Right kidney (tissue), 1 donor: Measurements from ENCODE around the gene LRP1B.
"Not testable (repeated sequence)": the region's sequence is repeated elsewhere in the genome, so short reads cannot be mapped to it uniquely, and the experiment has no call there.

ENCODE experiments used
- DNase-seq: peaks from one replicate; pipeline ENCODE4 v3.0.0-alpha.2; 2016

LRP1B gene

DNA sequence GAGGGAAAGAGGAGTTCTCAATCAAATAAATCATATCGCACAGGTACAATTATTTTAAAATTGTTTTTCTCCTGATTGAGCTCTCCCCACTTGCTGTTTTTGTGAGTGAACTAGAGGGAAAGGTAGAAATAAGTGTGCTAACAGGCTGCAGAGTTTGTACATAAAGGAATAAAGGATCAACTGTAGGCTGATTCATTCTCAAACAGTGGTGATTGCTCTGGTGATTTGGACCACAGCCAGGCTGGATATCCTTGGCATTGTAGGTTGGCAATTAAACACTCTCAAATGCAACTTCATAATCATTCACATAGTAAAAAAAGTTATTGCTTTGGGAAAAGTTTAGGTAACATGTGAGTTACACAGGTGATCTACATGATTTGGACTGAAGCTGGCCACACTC lies 29.8 kb downstream of the LRP1B start:
- no peak for DNase-seq

DNA sequence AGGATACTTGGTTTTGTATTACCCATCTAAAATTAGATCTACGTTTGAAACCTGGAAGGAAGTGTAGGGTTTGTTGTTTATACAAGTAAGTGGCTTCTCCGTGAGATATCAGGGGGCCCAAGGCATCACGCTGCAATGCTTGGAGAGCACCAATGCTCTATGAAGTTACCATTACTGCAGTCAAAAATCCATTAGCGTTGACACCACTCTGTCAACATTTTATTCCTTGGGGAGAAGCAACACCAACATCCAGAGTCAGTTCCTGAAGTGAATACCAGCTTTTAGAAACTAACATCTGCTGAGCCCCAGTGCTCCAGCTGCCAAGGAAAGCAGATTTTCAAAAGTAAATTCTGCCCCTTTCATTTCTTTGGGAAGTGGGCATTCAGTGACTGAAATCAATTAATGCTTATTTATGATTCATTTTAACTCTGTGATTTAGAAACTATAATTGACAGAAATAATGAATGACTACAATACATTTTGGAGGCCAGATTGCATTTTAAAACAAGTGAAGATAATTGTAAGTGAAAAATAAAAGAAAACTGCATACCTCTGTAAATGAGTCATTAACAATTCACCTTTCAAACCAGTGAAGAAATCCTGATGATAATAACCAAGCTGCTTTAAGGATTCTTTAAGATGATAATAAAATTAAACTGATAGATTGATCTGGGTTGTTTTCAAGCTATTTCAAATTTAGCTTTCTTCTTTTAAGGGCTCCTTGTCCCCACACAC lies 30.5 kb downstream of the LRP1B start:
- no peak for DNase-seq

DNA sequence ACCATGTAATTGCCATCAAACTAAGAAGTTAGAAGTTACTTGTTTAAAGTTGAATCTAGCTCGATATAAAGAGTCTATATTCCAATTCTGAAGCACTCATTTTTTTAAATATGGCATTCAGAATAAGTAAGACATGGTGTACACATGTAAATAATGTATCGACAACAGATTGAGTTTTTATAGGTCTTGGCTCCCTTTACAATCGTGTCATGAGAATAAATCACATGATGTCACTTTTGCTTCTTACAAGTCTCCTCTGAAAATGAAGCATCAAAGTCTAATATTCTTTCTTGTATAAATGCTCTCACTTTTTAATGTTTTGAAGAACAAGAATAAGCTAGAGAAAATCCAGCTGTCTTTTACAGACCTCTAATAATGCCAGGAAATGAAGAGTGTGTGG lies 33.1 kb downstream of the LRP1B start:
- DNase-seq: no peak

DNA sequence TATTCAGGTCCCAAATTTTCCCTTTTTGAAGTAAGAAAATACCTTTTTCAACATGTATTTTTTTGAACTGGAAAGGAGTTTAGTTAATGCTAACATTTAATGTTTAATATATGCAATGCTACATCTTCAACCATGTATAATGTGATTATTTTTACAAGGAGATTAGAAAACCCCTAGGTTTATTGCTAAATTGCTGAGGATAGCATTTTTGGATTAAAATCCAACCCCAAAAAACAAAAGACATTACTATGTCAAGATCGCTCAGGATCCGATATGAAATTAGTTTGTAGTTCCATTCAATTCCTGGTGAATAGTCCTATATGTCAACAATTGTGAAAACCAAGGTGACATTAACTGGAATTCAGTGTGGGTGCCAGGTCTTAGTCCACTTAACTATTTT lies 35.2 kb downstream of the LRP1B start:
- DNase-seq: no peak

DNA sequence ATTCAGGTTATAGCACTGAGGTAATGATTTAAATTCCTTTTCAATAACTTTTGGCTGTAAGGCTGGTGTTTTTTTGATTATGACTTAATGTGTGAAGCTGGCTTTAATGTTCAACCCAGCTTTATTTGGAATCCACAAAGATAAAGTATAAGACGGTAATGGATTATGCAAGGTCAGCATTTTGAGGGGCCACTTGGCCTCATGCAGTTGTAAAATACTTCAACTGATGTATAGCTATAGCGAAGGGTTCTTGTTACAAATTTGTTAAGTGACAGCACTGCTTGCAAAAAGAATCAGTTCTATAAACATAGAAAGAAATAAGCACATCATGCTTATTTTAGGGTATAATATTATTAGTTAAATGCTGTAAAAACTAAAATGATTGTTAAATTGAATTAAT lies 36.6 kb downstream of the LRP1B start:
- DNase-seq: no peak

DNA sequence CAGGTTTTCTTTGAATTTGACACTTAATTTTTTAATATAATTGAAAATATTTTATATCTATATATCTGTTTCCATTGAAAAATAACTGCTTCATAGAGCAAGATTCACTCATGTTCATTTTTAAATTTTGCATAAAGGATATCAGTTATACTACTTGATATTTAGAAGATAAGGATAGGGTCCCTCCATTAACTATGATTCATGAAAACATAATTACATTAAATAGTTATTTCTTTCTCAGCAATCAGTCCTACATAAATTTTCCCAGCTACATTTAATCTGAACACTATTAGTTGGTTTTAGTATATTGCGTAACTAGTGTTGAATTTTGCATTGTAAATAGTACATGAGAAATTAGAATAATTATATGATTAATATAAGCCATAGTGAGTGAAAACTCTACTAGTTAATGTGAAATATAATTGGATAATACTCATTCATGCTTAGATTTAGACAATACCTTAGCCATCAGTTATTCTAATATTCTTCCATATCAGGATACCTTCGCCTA lies 42.7 kb downstream of the LRP1B start:
- DNase-seq: no peak

DNA sequence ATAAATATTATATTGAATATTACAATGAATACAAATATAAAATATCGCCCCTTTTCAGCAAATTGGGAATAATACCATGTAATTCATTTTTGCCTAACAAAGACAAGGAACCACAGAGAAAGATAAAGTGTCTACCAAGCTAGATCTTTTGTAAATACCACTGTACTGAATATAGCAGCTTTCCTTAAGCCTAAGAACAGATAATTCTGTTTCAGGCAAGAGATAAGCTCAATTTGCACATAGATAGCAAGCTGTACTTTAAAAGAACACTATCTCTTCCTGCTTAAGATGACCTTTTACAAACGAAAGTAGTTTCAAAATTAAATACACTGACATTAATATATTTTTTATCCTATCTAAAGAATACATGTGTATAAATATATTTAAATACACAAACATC lies 43.2 kb downstream of the LRP1B start:
- DNase-seq: not testable (repeated sequence)

DNA sequence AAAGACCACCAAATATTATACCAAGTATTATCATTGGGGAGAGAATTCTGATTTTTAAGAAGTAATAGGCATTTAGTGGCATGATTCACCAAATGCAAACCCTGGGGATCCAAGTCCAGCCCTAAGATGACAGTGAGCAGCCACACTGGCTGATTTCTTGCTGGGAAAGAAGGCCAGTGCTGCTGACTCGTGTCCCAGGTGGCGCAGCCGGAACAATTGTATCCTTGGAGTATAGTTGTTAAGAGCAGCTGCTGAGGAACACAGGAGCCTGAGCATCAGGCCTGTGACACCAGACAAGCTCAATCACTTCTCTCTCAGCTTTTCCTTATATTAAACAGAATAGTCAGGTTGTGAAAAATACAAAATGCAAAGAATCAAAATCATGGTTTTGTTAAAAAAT lies 48.4 kb downstream of the LRP1B start:
- DNase-seq: no peak

DNA sequence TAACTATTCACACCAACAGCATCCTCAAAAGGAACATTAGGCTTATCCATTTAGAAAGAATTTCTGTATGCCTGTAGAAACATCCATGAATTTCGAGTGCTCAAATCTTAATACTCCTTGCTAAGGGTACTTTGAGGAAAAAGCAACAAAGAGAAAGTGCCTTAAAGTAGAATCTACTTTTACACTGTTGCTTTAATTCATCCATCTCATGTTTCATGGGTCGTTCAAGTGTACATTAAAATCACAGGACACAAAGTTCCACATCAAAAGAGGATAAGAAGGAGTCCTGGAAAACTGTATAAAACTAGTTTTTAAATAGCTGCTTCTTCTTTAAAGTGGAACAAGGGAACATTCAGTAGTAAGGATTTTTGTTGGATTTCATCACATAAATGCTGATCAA lies 54.5 kb downstream of the LRP1B start:
- DNase-seq: no peak

DNA sequence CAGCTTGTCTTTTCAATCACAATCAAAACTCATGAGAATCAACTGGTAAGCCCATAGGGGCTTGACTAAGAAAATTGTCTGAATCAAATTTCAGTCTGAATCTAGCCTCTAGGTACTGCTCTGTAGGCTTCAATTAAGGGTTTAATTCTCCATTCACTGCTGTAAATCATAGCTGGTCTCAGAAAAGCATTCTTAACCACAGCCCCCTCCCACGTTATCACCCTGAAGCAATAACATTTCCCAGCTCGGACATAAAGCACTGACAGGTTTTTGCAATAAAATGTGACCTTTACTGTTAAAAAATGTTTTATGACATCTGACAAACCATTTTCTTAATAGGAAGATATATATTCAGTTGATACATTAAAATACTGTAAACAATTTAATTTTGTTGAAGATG lies 55.0 kb downstream of the LRP1B start:
- DNase-seq: no peak

DNA sequence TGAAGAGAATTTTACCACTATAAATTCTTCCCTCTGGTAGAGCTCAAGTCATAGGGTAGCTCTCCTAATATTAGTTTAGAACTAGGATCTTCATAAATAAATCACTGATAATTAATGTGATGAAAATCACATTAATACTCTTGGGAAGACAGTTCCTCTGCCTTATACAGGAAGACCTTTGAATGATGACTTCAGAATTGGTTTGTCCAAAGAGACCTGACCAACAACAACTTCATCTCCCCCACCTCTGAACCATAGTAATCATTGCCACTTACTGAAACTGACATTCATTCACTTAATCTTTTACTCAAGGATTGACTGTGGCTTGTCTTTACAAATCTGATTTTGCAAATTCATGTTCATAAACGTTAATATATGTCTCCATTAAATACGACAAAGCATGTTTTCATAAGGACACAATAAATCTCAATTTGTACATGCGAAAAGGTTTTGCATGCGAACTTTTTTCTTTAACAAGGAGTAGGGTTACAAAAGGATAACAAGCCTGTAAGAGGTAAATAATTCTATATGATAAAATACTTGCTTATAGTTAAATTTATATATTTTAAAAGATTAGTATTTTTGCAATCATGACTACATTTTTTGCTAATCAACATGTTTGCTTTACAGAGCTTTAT lies 61.4 kb downstream of the LRP1B start:
- DNase-seq: no peak

DNA sequence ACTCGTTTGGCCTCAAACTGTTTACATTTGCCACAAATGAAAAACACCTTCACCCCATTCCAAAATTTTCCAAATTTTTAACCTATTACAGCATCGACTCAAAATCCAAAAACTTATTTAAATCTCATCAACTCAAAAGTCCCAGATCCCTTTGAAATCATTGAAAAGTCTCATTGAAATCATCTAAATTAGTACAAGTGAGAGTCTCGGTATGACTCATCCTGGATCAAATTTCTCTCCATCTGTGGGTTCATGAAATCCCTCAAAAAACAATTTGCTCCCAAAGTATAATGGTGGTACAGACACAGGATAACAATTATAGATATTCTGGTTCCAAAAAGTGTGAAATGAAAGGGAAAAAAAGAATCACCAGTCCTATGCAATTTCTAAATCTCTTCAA lies 65.1 kb downstream of the LRP1B start:
- no peak for DNase-seq

DNA sequence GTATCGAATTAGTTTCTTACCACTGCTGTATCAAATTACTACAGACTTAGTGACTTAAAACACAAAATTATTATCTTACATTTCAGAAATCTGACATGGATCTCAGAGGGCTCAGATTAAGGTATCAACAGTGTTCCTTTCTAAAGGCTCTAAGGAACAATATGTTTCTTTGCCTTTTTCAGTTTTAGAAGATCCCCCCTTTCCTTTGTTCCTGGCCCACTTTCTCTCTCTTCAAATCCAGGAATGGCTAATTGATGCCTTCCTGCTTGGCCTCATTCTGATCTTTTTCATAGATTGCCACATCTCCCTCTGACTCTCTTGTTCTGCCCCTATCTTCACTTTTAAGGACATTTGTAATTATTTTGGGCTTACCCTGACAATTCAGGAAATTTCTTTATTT lies 65.7 kb downstream of the LRP1B start:
- no peak for DNase-seq

DNA sequence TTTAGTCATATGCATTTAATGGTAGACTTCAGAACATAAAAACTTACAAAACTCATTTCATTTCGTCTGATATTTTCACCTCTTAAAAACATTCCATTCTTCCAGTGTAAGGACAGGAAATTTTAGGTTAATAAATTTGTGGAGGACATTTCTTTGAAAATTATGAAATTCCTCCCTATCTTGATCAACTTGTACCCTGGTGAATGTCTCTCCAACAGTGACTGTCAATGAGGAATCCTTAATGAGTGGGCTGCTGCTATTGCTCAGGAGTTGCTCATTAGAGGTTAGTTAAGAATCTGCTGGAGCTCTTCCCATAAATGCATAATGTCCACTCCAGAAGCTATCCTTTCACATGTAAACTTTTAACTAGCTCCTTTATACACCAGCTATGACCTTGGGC lies 69.1 kb downstream of the LRP1B start:
- DNase-seq: no peak

DNA sequence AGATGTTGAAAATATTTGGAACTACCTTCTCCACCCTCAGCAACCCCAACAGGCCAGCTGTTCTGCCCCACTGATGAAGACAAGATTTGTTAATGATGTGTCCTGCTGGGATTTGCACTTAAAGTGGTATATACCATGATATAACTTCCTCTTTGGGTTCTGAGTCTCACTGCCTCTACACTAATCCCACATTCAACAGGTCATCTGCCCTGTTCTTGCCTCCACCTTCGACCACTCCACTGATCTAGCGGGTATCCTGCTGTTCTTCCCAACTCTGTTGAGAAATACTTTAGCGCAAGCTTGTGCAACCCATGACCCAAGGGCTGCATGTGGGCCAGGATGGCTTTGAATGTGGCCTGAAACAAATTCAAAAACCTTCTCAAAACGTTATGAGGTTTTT lies 72.7 kb downstream of the LRP1B start:
- no peak for DNase-seq

DNA sequence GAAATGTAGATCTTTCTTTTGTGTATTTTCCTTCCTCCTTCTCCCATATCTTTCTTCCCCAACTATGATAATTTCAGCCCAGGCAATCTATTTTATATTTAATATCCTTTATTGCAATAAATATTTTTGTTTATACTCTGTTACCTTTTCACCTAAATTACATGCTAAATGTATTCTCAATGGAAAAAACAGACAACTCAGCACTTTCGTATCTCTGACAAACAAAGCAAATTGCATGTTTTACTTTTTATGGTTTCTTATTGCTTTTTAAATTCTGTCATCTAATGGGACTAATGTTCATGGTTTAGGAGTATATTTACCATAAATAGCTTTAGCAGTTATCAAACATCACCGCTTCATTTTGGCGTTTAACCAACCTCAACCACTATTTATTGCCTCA lies 74.0 kb downstream of the LRP1B start:
- DNase-seq: no peak

DNA sequence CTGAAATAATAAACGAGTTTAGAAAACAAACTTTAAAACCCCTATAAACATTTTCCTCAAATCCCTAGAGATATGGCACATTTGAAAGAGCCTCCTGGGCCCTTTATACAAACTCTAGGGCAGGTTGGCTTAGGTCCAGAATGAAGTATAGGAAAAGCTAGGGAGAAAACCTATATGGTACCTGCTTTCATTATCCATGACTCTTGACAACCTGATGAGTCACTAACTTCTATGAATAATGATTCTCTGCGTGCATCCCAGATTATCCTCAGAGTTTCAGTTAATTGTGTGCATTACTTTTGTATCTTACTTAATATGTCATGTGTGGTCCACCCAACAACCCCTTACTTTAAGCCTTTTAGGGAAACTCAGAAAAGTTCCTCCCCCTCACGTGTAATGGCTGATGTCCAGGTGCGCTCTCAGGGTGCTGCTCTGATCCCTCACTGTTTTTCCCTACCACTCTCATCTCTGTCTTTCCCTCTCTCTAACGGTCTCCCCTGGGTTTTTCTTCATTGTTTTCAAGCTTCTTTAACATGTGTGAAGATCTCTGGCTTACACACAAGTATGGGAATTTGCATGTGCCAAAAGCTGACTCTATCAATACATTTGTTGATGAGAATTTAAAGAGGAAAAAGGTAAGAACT lies 78.5 kb downstream of the LRP1B start:
- DNase-seq: no peak

DNA sequence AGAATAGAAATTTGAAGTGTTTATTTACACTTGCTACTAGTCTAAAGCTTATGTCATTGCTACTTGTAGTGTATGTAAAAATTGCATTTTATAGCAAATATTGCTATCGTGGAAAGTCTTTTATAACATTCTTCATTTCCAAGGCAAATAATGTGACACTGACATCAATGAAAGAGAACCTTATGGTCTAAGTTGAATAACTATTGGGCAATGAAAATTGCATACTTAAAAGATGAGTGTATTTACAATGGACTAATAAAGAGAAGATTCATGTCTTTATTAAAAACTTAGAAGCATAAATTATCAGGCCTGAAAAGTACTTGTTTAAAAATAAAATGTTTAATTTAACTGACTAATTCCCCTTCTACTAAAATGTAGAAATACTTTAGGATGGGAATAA lies 82.2 kb downstream of the LRP1B start:
- DNase-seq: no peak

DNA sequence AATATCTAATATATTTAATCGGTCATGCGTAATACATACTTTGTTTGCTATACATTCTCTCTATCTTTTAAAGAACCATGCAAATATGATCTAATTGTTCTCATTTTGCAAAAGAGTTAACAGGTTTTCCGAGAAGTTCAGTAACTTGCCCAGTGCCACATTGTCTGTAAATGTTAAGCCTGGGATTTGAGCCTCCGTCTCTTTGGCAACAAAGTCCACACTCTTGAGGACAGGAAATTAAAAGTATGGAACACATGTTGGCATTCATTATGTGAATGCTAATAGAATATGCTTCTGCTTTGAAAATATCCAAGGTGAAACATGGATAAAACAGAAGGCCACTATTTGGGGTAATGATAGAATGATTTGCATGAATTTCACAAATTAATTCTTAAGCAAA lies 85.2 kb downstream of the LRP1B start:
- DNase-seq: no peak

DNA sequence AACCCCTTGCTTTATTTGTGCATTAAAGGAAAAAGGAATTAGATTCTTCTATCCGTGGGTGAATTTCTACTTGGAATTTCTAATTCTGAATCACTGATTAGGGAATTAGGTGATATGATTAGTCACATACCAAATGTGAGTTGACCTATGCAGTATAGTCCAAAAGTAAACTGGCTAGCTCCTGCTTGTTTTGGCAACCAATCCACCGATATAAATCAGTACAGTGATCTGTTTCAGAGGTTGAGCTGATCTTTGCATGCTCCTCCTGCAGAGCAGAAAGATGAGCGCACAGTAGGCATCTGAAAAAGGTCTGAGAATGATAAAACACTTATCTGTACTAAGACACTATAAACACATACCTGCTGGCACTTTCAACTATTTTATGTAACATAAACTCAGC lies 86.6 kb downstream of the LRP1B start:
- DNase-seq: no peak

DNA sequence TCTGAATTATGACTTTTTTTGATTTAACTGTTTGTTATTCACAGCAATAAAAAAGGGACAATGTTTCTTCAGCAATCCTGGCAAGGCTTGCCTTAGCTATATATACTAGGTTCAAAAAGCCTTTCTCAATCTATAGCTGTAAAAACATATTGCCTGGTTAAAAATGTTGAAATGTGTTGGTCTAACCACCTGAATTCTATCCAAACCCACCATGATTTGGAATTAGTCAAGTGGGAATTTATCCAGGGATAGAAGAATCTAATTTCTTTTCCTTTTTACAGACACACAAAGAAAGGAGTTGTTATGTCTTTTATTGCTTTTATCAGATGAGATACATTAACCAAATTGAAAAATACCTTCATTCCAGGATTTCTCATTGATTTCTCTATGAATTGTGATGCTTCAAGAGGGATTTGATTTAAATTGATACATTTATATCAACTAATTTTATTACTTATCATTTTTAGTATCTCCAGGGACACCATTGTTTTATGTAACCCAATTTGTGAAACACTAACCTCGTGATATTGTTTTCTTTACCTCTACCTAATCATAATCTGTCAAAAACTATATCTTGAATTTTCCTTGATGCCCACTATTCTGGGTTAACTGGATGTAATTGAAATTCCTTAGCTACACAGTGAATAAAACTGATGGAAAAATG lies 88.1 kb downstream of the LRP1B start:
- DNase-seq: no peak

DNA sequence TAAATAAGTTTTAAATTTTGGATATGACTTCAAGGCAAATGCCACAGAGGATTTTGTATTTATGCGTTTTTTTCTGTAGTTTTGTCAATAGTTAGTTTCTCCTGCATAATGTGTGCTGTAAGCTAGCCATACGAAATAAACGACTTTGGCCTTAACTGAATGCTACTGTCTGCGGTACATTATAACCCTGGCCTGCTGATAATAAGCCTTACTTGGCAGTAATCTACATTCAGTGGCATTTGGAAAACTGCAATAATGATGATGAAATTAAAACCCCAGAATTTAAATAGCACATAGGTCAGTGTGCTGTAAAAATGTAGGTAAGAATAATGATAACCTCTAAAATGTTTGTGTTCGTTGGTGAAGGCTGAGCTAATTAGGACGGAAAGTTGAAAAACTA lies 88.8 kb downstream of the LRP1B start:
- DNase-seq: no peak

DNA sequence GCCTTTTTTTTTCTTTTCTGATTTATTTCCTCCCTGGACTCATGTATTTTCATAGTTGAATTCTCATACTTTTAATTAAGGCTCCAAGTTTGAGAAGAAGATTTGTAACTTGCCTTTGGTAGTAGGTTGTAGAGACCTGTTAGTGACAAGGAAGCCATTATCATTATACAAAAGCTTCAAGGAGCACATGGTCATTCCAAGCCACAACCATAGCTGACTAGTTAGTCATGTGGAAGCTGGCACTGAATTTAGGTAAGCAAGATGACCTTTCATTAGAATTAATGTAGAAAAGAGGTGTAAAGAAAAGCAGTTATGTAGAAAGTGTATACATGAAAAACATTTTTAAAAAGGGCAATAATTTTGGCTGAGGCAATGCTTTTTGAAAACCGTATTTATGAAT lies 89.7 kb downstream of the LRP1B start:
- no peak for DNase-seq
